ENCODE results near the gene IGLL5.
"Not testable (repeated sequence)": the region's sequence is repeated elsewhere in the genome, so short reads cannot be mapped to it uniquely, and the experiment has no call there.

IGLL5 gene

DNA sequence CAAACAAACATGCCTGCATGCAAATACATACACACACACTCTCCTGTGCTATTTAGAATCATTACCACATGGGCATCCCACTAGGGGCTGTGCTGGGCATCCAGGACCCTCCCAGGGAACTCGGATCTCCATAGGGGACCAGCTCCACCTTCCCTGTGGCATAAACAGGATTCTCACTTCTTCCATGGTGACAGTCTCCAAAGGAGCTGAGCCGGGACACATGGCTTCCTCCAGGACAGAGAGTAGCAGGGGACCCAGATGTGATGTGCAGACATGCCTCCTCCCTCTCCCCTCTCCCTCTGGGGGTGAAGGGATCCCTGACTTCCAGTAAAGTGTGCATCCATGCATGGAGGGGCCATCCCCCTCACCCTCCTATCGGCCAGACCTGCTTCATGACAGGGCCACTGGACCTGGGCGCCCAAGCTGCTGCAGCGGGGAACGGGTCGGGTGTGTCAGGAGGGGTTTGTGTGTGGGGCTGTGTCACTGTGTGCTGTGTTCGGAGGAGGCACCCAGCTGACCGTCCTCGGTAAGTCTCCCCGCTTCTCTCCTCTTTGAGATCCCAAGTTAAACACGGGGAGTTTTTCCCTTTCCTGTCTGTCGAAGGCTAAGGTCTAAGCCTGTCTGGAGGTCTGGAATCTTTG, 33.4 kb downstream of the IGLL5 start:
- no peaks in the 10 kb centered on the region for H3K9me3 Mint-ChIP-seq
- H3K4me3 Mint-ChIP-seq = peak overlapping the region; percentile 38
- peaks cover 75% of the 10 kb centered on the region for H3K4me1 Mint-ChIP-seq
- no peaks in the 10 kb centered on the region for H3K27me3 Mint-ChIP-seq
- peak overlapping the region; percentile 9 for H3K27ac Mint-ChIP-seq
- no peak for ATAC-seq
- H3K36me3 Mint-ChIP-seq = no peaks in the 10 kb centered on the region

DNA sequence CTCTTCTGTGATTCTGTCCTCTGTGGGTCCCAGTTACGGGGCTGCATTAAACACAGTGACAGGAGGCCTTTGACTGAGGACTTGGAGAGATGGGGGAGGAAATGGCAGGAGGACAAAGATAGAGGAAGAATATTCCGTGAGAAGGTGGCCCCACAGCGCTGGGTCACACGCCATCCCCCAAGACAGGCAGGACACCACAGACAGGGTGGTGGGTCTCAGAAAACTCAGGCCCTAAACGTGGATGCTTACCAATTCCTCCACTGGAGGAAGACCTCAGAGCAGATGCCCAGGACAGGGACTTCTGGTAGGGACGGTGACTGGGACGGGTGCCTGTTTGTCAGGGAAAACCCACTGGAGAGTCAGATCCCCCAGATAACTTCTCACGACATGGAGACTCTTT, 34.0 kb downstream of the IGLL5 start:
- peak overlapping the region; percentile 38 for H3K4me3 Mint-ChIP-seq
- peaks cover 75% of the 10 kb centered on the region for H3K4me1 Mint-ChIP-seq
- no peaks in the 10 kb centered on the region for H3K9me3 Mint-ChIP-seq
- ATAC-seq = no peak
- peak overlapping the region; percentile 9 for H3K27ac Mint-ChIP-seq
- no peaks in the 10 kb centered on the region for H3K27me3 Mint-ChIP-seq
- no peaks in the 10 kb centered on the region for H3K36me3 Mint-ChIP-seq

DNA sequence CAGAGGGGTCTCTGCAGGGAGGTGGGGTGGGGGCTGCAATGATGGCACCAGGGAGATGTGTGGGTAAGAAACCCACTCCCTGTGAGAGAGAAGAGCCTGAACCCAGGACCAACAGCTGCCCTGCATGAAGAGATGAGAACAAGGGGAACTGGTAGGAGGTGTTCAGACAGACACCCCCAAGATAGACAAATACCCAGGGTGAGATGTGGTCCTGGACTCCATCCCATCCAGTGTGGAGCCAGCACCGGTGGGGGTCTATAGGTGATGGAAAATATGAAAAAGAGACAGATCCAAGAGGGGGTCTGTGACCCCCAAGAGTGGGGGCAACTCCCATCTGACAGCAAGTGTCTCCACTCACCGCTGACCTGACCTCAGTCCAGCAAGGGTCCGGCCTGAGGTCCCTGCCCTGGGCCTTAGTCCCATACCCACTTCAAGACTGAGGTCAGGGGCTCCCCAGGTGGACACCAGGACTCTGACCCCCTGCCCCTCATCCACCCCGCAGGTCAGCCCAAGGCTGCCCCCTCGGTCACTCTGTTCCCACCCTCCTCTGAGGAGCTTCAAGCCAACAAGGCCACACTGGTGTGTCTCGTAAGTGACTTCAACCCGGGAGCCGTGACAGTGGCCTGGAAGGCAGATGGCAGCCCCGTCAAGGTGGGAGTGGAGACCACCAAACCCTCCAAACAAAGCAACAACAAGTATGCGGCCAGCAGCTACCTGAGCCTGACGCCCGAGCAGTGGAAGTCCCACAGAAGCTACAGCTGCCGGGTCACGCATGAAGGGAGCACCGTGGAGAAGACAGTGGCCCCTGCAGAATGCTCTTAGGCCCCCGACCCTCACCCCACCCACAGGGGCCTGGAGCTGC, 34.7 kb downstream of the IGLL5 start:
- H3K9me3 Mint-ChIP-seq, H3K4me3 Mint-ChIP-seq, H3K27me3 Mint-ChIP-seq, H3K36me3 Mint-ChIP-seq: not testable (repeated sequence)
- peak overlapping the region; percentile 9 for H3K27ac Mint-ChIP-seq
- peaks cover 80% of the 10 kb centered on the region for H3K4me1 Mint-ChIP-seq
- ATAC-seq = peak; percentile 3

DNA sequence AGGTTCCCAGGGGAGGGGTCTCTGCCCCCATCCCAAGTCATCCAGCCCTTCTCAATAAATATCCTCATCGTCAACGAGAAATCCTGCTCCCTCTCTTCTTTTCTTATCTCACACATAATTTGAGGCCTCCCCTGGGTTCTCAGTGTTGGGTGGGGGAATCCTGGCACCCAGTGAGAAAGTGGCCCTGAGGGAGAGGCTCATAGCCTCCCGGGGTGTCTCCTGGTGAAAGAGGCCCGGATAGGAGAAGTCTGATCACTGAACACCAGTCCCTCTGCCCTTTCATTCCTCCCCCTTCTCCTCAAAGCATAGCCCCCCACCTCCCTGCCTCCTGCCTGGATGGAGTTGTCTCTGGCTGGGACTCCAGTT, 35.3 kb downstream of the IGLL5 start:
- Mint-ChIP-seq H3K27ac (no peak overlapping the region), H3K4me1 (peaks cover 86% of the 10 kb centered on the region), H3K36me3 (no peaks in the 10 kb centered on the region), H3K27me3 (no peaks in the 10 kb centered on the region), H3K9me3 (no peaks in the 10 kb centered on the region), H3K4me3 (no peak overlapping the region)
- ATAC-seq = no peak

DNA sequence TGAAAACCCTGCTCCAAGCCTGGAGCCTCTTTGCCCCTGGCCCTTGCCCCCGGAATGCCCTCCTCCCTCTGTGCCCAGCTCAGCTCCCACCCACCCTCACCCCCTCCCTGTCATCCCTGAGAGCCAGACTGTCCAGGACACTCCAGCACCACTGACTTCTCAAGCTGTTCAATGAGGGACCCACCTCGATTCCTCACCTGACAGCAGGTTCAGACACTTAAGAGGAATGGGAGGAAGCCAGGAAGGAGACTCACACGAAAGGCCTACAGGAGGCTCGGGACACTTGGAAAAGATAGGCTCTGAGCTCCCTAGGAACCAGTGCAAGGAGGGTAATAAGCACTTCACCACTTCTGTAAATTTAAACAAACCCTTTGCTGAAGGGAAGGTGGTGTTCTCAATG, 35.8 kb downstream of the IGLL5 start:
- H3K9me3 Mint-ChIP-seq = no peaks in the 10 kb centered on the region
- H3K4me3 Mint-ChIP-seq = no peak overlapping the region
- no peak for ATAC-seq
- H3K27me3 Mint-ChIP-seq = no peaks in the 10 kb centered on the region
- H3K4me1 Mint-ChIP-seq = peaks cover 91% of the 10 kb centered on the region
- H3K27ac Mint-ChIP-seq = no peak overlapping the region
- H3K36me3 Mint-ChIP-seq = no peaks in the 10 kb centered on the region

DNA sequence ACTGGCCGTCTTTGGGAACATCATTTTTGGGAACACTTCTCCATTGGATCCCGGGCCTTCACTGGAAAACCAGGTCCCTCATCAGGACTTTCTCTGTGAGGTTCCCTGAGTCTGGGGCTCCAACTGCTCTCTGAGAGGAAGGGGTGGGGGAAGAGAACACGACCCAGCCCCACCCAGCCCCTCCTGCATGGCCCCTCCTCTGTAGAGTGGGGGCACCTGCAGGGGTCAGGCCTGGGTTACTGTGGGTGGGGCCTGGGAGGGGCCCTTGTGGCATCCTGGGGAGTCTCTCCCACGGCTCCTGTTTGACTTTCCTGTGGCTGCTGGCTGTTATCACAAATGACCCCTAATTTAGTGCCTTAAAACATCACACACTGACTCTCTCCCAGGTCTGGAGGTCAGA, 36.3 kb downstream of the IGLL5 start:
- Mint-ChIP-seq H3K4me1 (peaks cover 94% of the 10 kb centered on the region), H3K27ac (peak overlapping the region; percentile 65)

DNA sequence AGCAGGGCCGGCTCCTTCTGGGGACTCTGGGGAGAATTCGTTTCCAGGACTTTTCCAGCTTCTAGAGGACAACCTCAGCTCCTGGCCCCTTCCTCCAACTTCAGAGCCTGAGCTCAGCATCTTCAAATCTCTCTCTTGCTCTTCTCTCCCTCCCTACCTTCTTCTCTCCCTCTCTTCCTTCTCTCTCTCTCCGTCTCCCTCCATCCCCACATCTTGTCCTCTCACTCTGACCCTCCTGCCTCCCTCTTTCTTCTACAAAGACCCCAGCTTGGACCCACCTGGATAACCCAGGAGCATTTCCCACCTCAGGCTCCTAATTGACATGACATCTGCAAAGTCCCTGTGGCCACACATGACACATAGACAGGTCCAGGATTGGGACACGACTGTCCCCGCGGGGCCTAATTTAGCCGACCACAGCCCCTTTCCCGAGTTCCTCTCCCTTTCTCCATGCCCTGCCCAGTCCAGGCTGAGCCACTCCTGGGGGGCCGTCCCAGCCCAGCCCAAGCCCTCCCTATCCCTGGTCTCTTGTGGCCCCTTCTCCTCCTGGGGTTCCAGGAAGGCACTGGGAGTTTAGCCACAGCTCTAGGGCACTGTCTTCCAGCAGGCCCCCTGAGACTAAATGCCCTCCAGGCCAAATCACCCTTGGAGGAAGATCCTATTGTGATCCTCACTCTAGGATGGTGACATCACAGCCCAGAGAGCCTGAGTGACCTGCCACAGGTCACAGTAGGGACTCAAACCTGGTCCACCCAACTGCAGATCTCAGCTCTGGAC, 36.9 kb downstream of the IGLL5 start:
- no peaks in the 10 kb centered on the region for H3K27me3 Mint-ChIP-seq

More for the DNA sequence above, 36.3 kb downstream of the IGLL5 start:
- Mint-ChIP-seq H3K4me3 (no peak overlapping the region), H3K36me3 (no peaks in the 10 kb centered on the region), H3K9me3 (no peaks in the 10 kb centered on the region), H3K27me3 (no peaks in the 10 kb centered on the region)
- no peak for ATAC-seq

DNA sequence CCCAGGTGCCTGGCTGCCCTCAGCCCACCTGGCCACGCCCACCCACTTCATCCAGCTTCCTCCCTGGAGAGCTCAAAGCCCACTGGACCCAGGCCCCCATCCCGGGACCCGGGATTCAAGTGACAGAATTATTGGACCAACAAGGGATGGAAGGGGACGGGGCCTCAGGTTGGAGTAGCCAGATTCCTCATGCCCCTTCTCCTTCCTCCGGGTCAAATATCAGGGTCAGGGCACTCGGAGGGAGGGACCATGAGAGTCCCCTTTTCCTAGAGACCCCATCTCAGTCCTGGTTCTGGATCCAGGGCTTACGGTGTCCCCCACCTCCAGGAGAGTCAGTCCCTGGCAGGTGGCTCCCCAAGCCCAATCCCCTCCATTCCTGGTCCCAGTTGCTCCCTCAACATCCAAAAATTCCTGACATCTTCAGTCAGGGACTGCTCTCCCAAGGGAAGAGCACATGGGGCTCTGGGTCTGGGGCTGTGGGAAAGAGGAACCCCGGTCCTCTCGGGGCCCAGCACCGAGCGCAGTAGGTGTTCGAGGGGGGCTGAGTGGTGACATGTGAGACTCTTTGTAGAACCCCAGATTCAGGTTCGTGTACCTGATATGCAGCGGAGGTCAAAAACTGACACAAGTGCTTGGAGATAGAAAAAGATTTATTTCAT, 37.7 kb downstream of the IGLL5 start:
- Mint-ChIP-seq H3K4me1 (peaks cover 94% of the 10 kb centered on the region), H3K9me3 (no peaks in the 10 kb centered on the region), H3K4me3 (no peak overlapping the region), H3K27ac (peak overlapping the region; percentile 65), H3K36me3 (no peaks in the 10 kb centered on the region), H3K27me3 (no peaks in the 10 kb centered on the region)
- no peak for ATAC-seq

More for the DNA sequence above, 36.9 kb downstream of the IGLL5 start:
- peak overlapping the region; percentile 65 for H3K27ac Mint-ChIP-seq
- no peaks in the 10 kb centered on the region for H3K9me3 Mint-ChIP-seq
- H3K4me1 Mint-ChIP-seq = peaks cover 94% of the 10 kb centered on the region
- H3K36me3 Mint-ChIP-seq = no peaks in the 10 kb centered on the region
- ATAC-seq = no peak
- no peak overlapping the region for H3K4me3 Mint-ChIP-seq

DNA sequence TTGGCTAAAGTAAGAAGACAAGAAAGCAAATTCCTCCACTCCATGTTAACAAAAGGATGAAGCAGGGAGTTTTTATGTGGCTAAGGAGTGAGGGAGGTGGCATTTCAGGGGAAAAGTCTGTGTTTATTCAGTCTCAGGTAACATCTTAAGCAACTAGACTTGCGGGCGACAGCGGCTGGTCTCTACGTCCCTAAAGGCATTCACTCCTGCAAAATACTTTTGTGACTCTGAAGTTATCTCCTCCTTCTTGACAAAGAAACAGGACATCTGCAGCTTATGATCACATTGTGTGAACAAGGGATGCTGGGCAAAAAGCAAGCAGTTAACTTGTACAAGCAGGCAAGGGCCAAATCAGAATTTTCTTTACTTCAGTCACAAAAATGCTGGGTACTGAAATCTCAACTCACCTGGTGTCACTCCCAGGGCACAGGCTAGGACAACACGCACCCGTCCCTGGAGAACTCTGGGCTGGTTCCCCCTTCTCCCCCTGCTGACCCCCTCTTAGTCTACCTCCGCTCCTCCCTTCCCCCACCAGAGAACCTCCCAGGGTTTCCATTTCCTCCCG, 38.3 kb downstream of the IGLL5 start:
- H3K27ac Mint-ChIP-seq = peak overlapping the region; percentile 83
- no peaks in the 10 kb centered on the region for H3K36me3 Mint-ChIP-seq
- peaks cover 94% of the 10 kb centered on the region for H3K4me1 Mint-ChIP-seq
- H3K9me3 Mint-ChIP-seq = no peaks in the 10 kb centered on the region
- H3K4me3 Mint-ChIP-seq = no peak overlapping the region
- no peak for ATAC-seq
- no peaks in the 10 kb centered on the region for H3K27me3 Mint-ChIP-seq

DNA sequence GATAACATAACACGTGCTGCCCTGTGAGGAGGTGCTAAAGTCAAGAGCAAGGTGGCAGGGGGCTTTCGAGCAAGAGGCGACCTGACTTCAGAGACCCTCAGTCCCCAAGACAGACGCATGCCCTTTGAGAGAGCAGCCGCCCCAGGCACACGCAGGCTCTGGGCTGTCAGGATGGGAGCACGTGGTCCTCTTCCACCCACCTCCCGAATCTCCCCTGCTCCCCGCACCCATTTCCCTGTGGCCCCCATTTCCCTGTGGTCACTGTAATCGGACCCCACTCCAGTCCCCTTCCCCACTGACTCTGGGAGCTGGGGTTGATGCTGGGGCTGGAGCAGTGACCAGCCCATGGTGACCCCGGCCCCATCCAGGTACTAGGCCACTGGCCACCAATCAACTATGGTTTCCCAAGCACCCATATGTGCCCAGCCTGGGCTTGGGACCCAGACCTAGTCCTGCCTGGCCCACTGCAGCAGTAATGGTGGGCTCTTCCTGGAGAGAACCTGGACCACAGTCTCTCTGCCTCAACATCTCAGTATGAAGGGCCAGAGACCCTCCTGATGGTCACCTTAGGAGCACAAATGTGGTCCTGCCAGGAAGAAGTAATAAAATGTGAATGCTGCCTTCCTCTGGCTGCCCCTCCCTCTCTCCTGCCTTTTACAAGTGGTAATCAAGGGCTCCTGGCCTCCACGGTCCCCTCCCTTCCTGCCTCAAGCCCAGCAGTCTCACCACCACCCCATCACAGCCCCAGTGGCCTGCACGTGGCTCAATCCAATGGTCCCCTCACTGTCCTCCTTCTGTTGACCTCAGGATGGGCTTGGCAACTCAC, 39.0 kb downstream of the IGLL5 start:
- peak overlapping the region; percentile 83 for H3K27ac Mint-ChIP-seq
- no peaks in the 10 kb centered on the region for H3K9me3 Mint-ChIP-seq
- H3K4me1 Mint-ChIP-seq = peaks cover 95% of the 10 kb centered on the region
- no peak overlapping the region for H3K4me3 Mint-ChIP-seq
- no peak for ATAC-seq
- no peaks in the 10 kb centered on the region for H3K27me3 Mint-ChIP-seq
- H3K36me3 Mint-ChIP-seq = no peaks in the 10 kb centered on the region

DNA sequence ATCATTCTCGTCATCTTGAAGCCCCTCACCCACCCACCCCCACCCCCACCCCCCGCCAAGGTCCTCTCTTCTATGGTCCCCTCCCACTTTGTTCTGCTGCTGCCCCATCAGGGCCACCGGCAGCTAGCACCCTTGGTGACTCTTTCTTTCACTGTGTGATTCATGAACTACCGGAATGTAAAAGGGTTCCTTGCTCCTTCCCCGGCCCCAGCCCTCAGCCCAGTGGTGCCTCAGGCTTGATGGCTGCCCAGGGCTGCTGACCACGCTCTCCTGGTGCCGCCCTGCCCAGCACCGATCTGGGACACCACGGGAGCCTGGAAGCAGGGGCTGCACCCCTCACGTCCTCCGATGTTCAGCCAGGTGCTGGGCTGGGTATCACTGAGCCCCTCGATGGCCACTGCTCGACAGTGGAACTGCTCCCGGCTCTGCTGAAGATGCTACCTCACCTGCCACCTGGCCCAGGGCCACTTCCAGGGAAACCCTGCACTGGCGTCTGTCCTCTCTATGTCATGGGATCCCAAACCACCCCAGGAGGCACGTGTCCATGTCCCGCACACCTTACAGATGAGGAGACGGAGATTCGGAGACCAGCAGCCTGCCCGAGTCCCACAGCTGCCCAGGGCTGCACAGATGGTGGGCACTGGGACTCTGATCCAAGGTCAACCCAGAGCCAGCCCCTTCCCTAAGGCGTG, 39.7 kb downstream of the IGLL5 start:
- H3K27ac Mint-ChIP-seq = peak overlapping the region; percentile 83
- no peaks in the 10 kb centered on the region for H3K9me3 Mint-ChIP-seq
- peaks cover 95% of the 10 kb centered on the region for H3K4me1 Mint-ChIP-seq
- no peak for ATAC-seq
- H3K27me3 Mint-ChIP-seq = no peaks in the 10 kb centered on the region
- no peak overlapping the region for H3K4me3 Mint-ChIP-seq
- no peaks in the 10 kb centered on the region for H3K36me3 Mint-ChIP-seq

DNA sequence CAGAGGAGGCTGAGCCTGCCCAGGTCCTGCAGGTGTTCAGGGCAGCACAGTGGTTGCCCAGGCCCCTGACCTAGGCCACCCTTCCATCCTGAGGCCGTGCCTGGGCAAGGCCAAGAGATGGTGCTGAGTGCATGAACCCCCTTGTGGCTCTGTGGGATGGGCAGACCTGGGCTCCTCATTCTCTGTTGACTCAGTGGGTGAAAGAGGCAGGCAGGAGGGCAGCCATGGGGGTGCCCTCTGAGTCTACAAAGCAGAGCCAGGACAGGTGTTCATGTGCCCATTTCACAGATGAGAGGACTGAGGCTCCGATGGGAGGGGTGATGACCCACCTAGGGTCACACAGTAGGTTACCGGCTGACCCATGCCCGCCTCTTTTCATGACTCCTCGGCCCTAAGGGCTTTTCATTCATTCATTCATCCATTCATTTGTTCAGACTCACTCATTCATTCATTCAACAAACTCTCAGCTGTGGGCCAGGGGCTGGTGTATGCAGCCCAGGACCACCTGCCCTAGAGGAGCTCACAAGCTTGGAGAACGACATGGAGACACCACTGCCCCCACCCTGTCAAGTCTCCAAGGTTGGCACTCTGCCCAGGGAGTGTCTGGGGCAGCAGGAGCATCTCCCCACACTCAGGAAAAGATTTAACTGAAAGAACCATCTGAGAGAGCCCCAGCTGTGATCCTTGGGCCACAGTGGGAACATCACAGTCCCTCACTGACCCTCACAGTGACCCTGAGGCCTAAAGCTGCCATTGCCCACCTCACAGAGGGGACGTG, 40.5 kb downstream of the IGLL5 start:
- Mint-ChIP-seq H3K36me3 (no peaks in the 10 kb centered on the region), H3K4me1 (peaks cover 95% of the 10 kb centered on the region), H3K27ac (peak overlapping the region; percentile 83), H3K9me3 (no peaks in the 10 kb centered on the region), H3K4me3 (peak overlapping the region; percentile 10), H3K27me3 (no peaks in the 10 kb centered on the region)
- no peak for ATAC-seq

DNA sequence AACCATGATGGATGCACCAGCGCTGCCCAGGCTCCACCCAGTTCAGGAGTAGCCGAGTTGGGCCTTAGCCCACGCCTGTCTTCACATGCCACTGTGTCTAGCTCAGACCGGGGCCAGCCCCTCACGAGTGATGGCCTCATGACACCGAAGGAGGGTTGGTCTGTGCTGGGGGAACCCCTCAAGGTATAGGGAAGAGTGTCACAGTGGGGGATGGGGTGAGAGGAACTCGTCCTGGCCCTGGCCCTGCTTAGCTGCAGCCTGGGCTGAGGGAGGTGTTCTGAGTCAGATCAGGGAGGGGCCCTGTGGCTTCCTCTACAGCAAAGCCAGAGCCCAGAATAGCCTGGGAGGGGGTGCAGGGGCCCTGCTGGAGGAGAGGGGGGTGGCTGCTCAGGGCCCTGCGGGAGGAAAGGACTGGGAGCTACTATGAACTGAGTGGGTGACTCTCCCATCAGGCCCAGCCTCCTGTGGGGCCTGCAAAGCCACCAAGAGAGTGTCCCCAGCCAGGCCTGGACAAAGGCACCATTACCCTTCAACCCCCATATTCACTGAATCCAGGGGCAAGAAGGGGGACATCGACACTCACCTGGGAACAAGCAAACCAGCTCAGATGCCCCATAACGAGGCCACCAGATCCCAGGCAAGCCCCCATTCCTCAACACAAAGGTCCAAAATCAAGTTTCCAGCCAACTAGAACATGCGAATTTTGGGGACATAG, 41.2 kb downstream of the IGLL5 start:
- peak; percentile 96 for ATAC-seq
- Mint-ChIP-seq H3K9me3 (no peaks in the 10 kb centered on the region), H3K27ac (peak overlapping the region; percentile 83), H3K4me3 (peak overlapping the region; percentile 1), H3K27me3 (no peaks in the 10 kb centered on the region), H3K4me1 (peaks cover 98% of the 10 kb centered on the region), H3K36me3 (no peaks in the 10 kb centered on the region)
